T-helper 17 cell (primary cell): Measurements from ENCODE around the gene P2RX3. TPM values are rescaled to one million over a fixed set of nuclear protein-coding genes. Genes with fewer than 3 reads are reported as not detected.

Experiments
- ATAC-seq: fragments of 150-1000 bp; cut with Tn5 transposase; 2 replicates; pipeline ENCODE4 v1.10.0; 2021; ENCODE audit warnings: mild to moderate bottlenecking, moderate library complexity
- DNase-seq, 3 donors: peaks; one replicate each; pipeline versions ENCODE4 v3.0.0 to v3.0.0-alpha.2; 2020 to 2021
- H3K9me3 ChIP-seq: one replicate; pipeline ENCODE4 v1.7.0; 2013; ENCODE audit warnings: low read length, mild to moderate bottlenecking; ENCODE audit not compliant: control insufficient read depth, poor library complexity, severe bottlenecking
- H3K27ac Mint-ChIP-seq: one replicate; pipeline ENCODE4 v1.8.0; 2022; ENCODE audit warnings: mild to moderate bottlenecking, moderate library complexity, mixed read lengths
- H3K27me3 Mint-ChIP-seq: one replicate; pipeline ENCODE4 v1.8.0; 2022; ENCODE audit warnings: mixed read lengths
- H3K36me3 Mint-ChIP-seq: one replicate; pipeline ENCODE4 v1.8.0; 2022; ENCODE audit warnings: low read depth, mixed read lengths
- H3K4me1 Mint-ChIP-seq: one replicate; pipeline ENCODE4 v1.8.0; 2022; ENCODE audit warnings: mild to moderate bottlenecking, mixed read lengths
- H3K4me3 Mint-ChIP-seq: one replicate; pipeline ENCODE4 v1.8.0; 2022; ENCODE audit warnings: mild to moderate bottlenecking, moderate library complexity, mixed read lengths
- total RNA-seq, 4 donors: library from RNA in 2 of 4; stranded (reverse) in 2 of 4; gene quantifications; one replicate each; pipeline ENCODE4 v1.2.3 and lab custom pipeline; 2022 to 2026

Gene P2RX3
- total RNA-seq, 2 donors from 2014 or later: not detected

GRCh38 chr11:57368106-57368844 lies 30.1 kb downstream of the P2RX3 start:
- H3K9me3 ChIP-seq: no peaks in the 10 kb centered on the region
- Mint-ChIP-seq H3K4me3 (no peak overlapping the region), H3K36me3 (no peaks in the 10 kb centered on the region), H3K27me3 (peaks cover 42% of the 10 kb centered on the region), H3K4me1 (no peaks in the 10 kb centered on the region), H3K27ac (no peak overlapping the region)
- no peak for DNase-seq
- no peak for ATAC-seq

GRCh38 chr11:57368845-57369232 lies 30.7 kb downstream of the P2RX3 start:
- no peaks in the 10 kb centered on the region for H3K4me1 Mint-ChIP-seq

GRCh38 chr11:57370251-57370650 lies 32.1 kb downstream of the P2RX3 start:
- no peaks in the 10 kb centered on the region for H3K9me3 ChIP-seq
- H3K27ac Mint-ChIP-seq: no peak overlapping the region
- peaks cover 5% of the 10 kb centered on the region for H3K4me1 Mint-ChIP-seq
- no peak for ATAC-seq
- H3K36me3 Mint-ChIP-seq: no peaks in the 10 kb centered on the region
- H3K4me3 Mint-ChIP-seq: no peak overlapping the region
- H3K27me3 Mint-ChIP-seq: peaks cover 31% of the 10 kb centered on the region
- no peak for DNase-seq

More at GRCh38 chr11:57368845-57369232, 30.7 kb downstream of the P2RX3 start:
- Mint-ChIP-seq H3K27me3 (peaks cover 36% of the 10 kb centered on the region), H3K36me3 (no peaks in the 10 kb centered on the region), H3K4me3 (no peak overlapping the region), H3K27ac (no peak overlapping the region)
- ATAC-seq (no peak), DNase-seq (no peak)
- H3K9me3 ChIP-seq: no peaks in the 10 kb centered on the region

- DNase-seq (no peak), ATAC-seq (no peak)
- Mint-ChIP-seq H3K4me1 (peaks cover 5% of the 10 kb centered on the region), H3K36me3 (no peaks in the 10 kb centered on the region), H3K27ac (no peak overlapping the region), H3K27me3 (peaks cover 24% of the 10 kb centered on the region), H3K4me3 (no peak overlapping the region)
- no peaks in the 10 kb centered on the region for H3K9me3 ChIP-seq
Measured at GRCh38 chr11:57370941-57371340, 32.8 kb downstream of the P2RX3 start.

- H3K9me3 ChIP-seq: no peaks in the 10 kb centered on the region
- Mint-ChIP-seq H3K36me3 (no peaks in the 10 kb centered on the region), H3K27ac (no peak overlapping the region), H3K4me1 (peaks cover 5% of the 10 kb centered on the region), H3K4me3 (no peak overlapping the region), H3K27me3 (peaks cover 21% of the 10 kb centered on the region)
- ATAC-seq: no peak
- DNase-seq: no peak
Measured at GRCh38 chr11:57373146-57373545, 35.0 kb downstream of the P2RX3 start.

- no peaks in the 10 kb centered on the region for H3K9me3 ChIP-seq
- peaks cover 19% of the 10 kb centered on the region for H3K27me3 Mint-ChIP-seq
- H3K27ac Mint-ChIP-seq: no peak overlapping the region
- no peak for DNase-seq
- no peak for ATAC-seq
- peaks cover 5% of the 10 kb centered on the region for H3K4me1 Mint-ChIP-seq
- H3K4me3 Mint-ChIP-seq: no peak overlapping the region
- H3K36me3 Mint-ChIP-seq: no peaks in the 10 kb centered on the region
Measured at GRCh38 chr11:57374966-57375365, 36.8 kb downstream of the P2RX3 start.

- H3K9me3 ChIP-seq: no peaks in the 10 kb centered on the region
- peaks cover 5% of the 10 kb centered on the region for H3K4me1 Mint-ChIP-seq
- no peak for ATAC-seq
- no peak overlapping the region for H3K27ac Mint-ChIP-seq
- no peak overlapping the region for H3K4me3 Mint-ChIP-seq
- DNase-seq: no peak
- H3K27me3 Mint-ChIP-seq: peaks cover 15% of the 10 kb centered on the region
- H3K36me3 Mint-ChIP-seq: no peaks in the 10 kb centered on the region
Measured at GRCh38 chr11:57375490-57375889, 37.3 kb downstream of the P2RX3 start.

- ATAC-seq: no peak
- H3K9me3 ChIP-seq: no peaks in the 10 kb centered on the region
- Mint-ChIP-seq H3K27ac (no peak overlapping the region), H3K27me3 (peaks cover 15% of the 10 kb centered on the region), H3K4me3 (no peak overlapping the region), H3K36me3 (no peaks in the 10 kb centered on the region), H3K4me1 (peaks cover 5% of the 10 kb centered on the region)
- no peak for DNase-seq
Measured at GRCh38 chr11:57376095-57377090, 38.2 kb downstream of the P2RX3 start.

- H3K36me3 Mint-ChIP-seq: no peaks in the 10 kb centered on the region
- no peaks in the 10 kb centered on the region for H3K9me3 ChIP-seq
- peaks cover 19% of the 10 kb centered on the region for H3K27me3 Mint-ChIP-seq
- H3K27ac Mint-ChIP-seq: no peak overlapping the region
- DNase-seq (no peak), ATAC-seq (no peak)
- peaks cover 5% of the 10 kb centered on the region for H3K4me1 Mint-ChIP-seq
- no peak overlapping the region for H3K4me3 Mint-ChIP-seq
Measured at GRCh38 chr11:57377107-57377506, 39.0 kb downstream of the P2RX3 start.

- Mint-ChIP-seq H3K4me3 (no peak overlapping the region), H3K27me3 (peaks cover 28% of the 10 kb centered on the region), H3K4me1 (peaks cover 5% of the 10 kb centered on the region), H3K27ac (no peak overlapping the region), H3K36me3 (no peaks in the 10 kb centered on the region)
- no peak for DNase-seq
- ATAC-seq: no peak
- no peaks in the 10 kb centered on the region for H3K9me3 ChIP-seq
Measured at GRCh38 chr11:57378186-57378585, 40.0 kb downstream of the P2RX3 start.

GRCh38 chr11:57379732-57380131 lies 41.6 kb downstream of the P2RX3 start:
- H3K9me3 ChIP-seq: no peaks in the 10 kb centered on the region
- Mint-ChIP-seq H3K4me3 (no peak overlapping the region), H3K4me1 (peaks cover 2% of the 10 kb centered on the region), H3K27ac (no peak overlapping the region), H3K27me3 (peaks cover 28% of the 10 kb centered on the region), H3K36me3 (no peaks in the 10 kb centered on the region)
- ATAC-seq (no peak), DNase-seq (no peak)

- H3K27me3 Mint-ChIP-seq: peaks cover 28% of the 10 kb centered on the region
- no peaks in the 10 kb centered on the region for H3K9me3 ChIP-seq
- H3K4me1 Mint-ChIP-seq: no peaks in the 10 kb centered on the region
- H3K27ac Mint-ChIP-seq: no peak within 1 kb of the TSS
- H3K36me3 Mint-ChIP-seq: no peaks in the 10 kb centered on the region
- ATAC-seq (no peak), DNase-seq (no peak)
- no peak within 1 kb of the TSS for H3K4me3 Mint-ChIP-seq
Measured at GRCh38 chr11:57380975-57381374, 42.8 kb downstream of the P2RX3 start, which contains the start of gene PRG3. PRG3 (minus strand) TSS chr11:57381150; CDS start chr11:57380708, 442 bp downstream.

- H3K4me1 Mint-ChIP-seq: no peaks in the 10 kb centered on the region
- no peak overlapping the region for H3K27ac Mint-ChIP-seq
- ATAC-seq (no peak), DNase-seq (no peak)
- H3K9me3 ChIP-seq: no peaks in the 10 kb centered on the region
- peaks cover 20% of the 10 kb centered on the region for H3K27me3 Mint-ChIP-seq
- H3K4me3 Mint-ChIP-seq: no peak overlapping the region
- H3K36me3 Mint-ChIP-seq: no peaks in the 10 kb centered on the region
Measured at GRCh38 chr11:57386178-57386940, 48.2 kb downstream of the P2RX3 start.
